Measurements from ENCODE around the gene OR12D1.

OR12D1 gene

GRCh38 chr6:29414588-29414987 is at the start of gene OR12D1:
TSS of gene OR12D1 (plus strand) at chr6:29414928.
- no peak for DNase-seq (ENCODE audit: extremely low spot score)
- no peak for TF ChIP-seq CTCF (IDR thresholded peaks at IDR 0.05; ENCODE audit: control extremely low read depth, extremely low read depth, low read depth, missing control alignments)
- POLR2A ChIA-PET = no interaction called here
- CTCF ChIA-PET = interaction anchor here (1.0 kb wide), 1 partner anchor 15 kb away, joined by 3 read pairs; no protein-coding TSS in a partner anchor

- CTCF ChIA-PET = no interaction called here
- TF ChIP-seq CTCF (IDR thresholded peaks at IDR 0.05; ENCODE audit: control extremely low read depth, extremely low read depth, low read depth, missing control alignments) = no peak
- no peak for DNase-seq (ENCODE audit: extremely low spot score)
- POLR2A ChIA-PET = no interaction called here
Measured at GRCh38 chr6:29368765-29369164, 46.0 kb upstream of the OR12D1 start, which contains the start of gene OR5V1. TSS of gene OR5V1 (minus strand) at chr6:29368865. CDS start at chr6:29356195, 12,670 bp downstream.

GRCh38 chr6:29375191-29375590 is 39.5 kb upstream of the OR12D1 start, which contains the start of gene OR12D3:
TSS of gene OR12D3 (minus strand) at chr6:29375291. CDS start at chr6:29375287, 4 bp downstream.
- TF ChIP-seq CTCF (IDR thresholded peaks at IDR 0.05; ENCODE audit: control extremely low read depth, extremely low read depth, low read depth, missing control alignments) = no peak
- DNase-seq (ENCODE audit: extremely low spot score) = no peak
- CTCF ChIA-PET = interaction anchor here (1.0 to 2.7 kb wide), 4 partner anchors 12 to 217 kb away, joined by 3 to 30 read pairs (median 3); no protein-coding TSS in a partner anchor
- POLR2A ChIA-PET = no interaction called here

- ChIA-PET CTCF (interaction anchor here (1.0 to 2.7 kb wide), 4 partner anchors 174 to 216 kb away, joined by 3 to 30 read pairs (median 3); a partner anchor contains a TSS), POLR2A (no interaction called here)
- TF ChIP-seq CTCF (IDR thresholded peaks at IDR 0.05; ENCODE audit: control extremely low read depth, extremely low read depth, low read depth, missing control alignments) = peak; percentile 7
- peak; percentile 19 for DNase-seq (ENCODE audit: extremely low spot score)
Measured at GRCh38 chr6:29376003-29376402, 38.7 kb upstream of the OR12D1 start.

- ChIA-PET CTCF (no interaction called here), POLR2A (no interaction called here)
- no peak for TF ChIP-seq CTCF (IDR thresholded peaks at IDR 0.05; ENCODE audit: control extremely low read depth, extremely low read depth, low read depth, missing control alignments)
- DNase-seq (ENCODE audit: extremely low spot score) = no peak
Measured at GRCh38 chr6:29388533-29388932, 26.2 kb upstream of the OR12D1 start.

GRCh38 chr6:29395331-29395730 is 19.4 kb upstream of the OR12D1 start, which contains the start of gene OR12D2:
TSS of gene OR12D2 (plus strand) at chr6:29395631. CDS start at chr6:29396700, 1,069 bp downstream.
- no peak for DNase-seq (ENCODE audit: extremely low spot score)
- TF ChIP-seq CTCF (IDR thresholded peaks at IDR 0.05; ENCODE audit: control extremely low read depth, extremely low read depth, low read depth, missing control alignments) = no peak
- ChIA-PET POLR2A (no interaction called here), CTCF (no interaction called here)
